GM21528 (cell line): Measurements from ENCODE around the gene OLFML2B.

Experiments used
- ATAC-seq: cut with Tn5 transposase; IDR thresholded peaks from one replicate; pipeline ENCODE4 v1.9.1; 2021; ENCODE audit warnings: mild to moderate bottlenecking, moderate library complexity; ENCODE audit not compliant: unreplicated experiment, low FRiP score

The OLFML2B gene

GRCh38 chr1:162009501-162010174 lies 14.0 kb downstream of the OLFML2B start:
- no peak for ATAC-seq

- ATAC-seq = no peak
These were observed 14.9 kb downstream of the OLFML2B start for GRCh38 chr1:162008799-162009198.

- ATAC-seq = no peak
These were observed 16.2 kb downstream of the OLFML2B start for GRCh38 chr1:162007466-162007865.

- no peak for ATAC-seq
These were observed 17.6 kb downstream of the OLFML2B start for GRCh38 chr1:162006081-162006480.

GRCh38 chr1:162004441-162004950 lies 19.2 kb downstream of the OLFML2B start:
- no peak for ATAC-seq

GRCh38 chr1:162003830-162004215 lies 19.8 kb downstream of the OLFML2B start:
- ATAC-seq = no peak

- ATAC-seq = no peak
These were observed 20.4 kb downstream of the OLFML2B start for GRCh38 chr1:162003061-162003829.

GRCh38 chr1:162000053-162000420 lies 23.6 kb downstream of the OLFML2B start:
- ATAC-seq = no peak

GRCh38 chr1:161999301-162000052 lies 24.2 kb downstream of the OLFML2B start:
- ATAC-seq = no peak

GRCh38 chr1:161998811-161999210 lies 24.9 kb downstream of the OLFML2B start:
- ATAC-seq = no peak

- no peak for ATAC-seq
These were observed 26.5 kb downstream of the OLFML2B start for GRCh38 chr1:161997152-161997551.

- ATAC-seq = no peak
These were observed 29.4 kb downstream of the OLFML2B start for GRCh38 chr1:161994175-161994668.

- no peak for ATAC-seq
These were observed 30.1 kb downstream of the OLFML2B start for GRCh38 chr1:161993576-161993975.

GRCh38 chr1:161989786-161990185 lies 33.9 kb downstream of the OLFML2B start:
- ATAC-seq = no peak

- no peak for ATAC-seq
These were observed 34.6 kb downstream of the OLFML2B start for GRCh38 chr1:161989108-161989507.

GRCh38 chr1:161988413-161988812 lies 35.3 kb downstream of the OLFML2B start:
- ATAC-seq = no peak

- no peak for ATAC-seq
These were observed 35.8 kb downstream of the OLFML2B start for GRCh38 chr1:161987872-161988271.

- ATAC-seq = no peak
These were observed 36.4 kb downstream of the OLFML2B start for GRCh38 chr1:161987303-161987702.

- ATAC-seq = no peak
These were observed 37.3 kb downstream of the OLFML2B start for GRCh38 chr1:161986328-161986727.

GRCh38 chr1:161985301-161985822 lies 38.3 kb downstream of the OLFML2B start:
- no peak for ATAC-seq

- ATAC-seq = no peak
These were observed 39.9 kb downstream of the OLFML2B start for GRCh38 chr1:161983725-161984124.
